Stimulated activated naive CD4-positive, alpha-beta T cell treated with Interleukin-2 at 50 U/mL for 16 hours (primary cell): Measurements from ENCODE around the gene EPHA10.

Experiments
- DNase-seq: peaks from one replicate; lab custom pipeline; 2025; lab: John Stamatoyannopoulos, UW

Gene EPHA10

DNA sequence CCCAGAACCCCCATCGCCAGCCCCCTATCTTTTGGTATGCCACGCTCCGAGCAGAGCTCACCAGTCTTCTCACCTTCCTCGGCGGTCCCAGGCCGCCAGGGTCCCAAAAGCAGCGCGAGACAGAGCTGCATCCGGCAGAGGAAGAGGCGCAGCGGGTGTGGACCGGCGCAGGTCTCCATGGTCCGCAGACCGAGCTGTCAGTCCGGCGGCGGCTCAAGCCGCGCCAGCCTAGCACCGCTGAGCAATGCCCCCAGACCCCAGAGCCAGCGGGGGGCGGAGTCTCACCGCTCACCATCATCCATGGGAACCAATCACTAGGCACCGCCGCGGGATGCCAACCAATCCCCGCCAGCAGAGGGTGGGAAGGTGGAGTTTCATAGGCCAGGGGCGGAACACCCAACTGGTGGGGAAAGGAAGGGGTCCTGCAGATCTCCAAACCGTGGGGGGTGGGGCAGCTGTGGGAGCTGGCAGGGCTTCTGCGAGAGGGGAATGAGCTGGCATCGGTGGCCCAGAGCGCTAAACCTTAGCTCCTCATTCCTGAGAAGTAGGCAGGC is at the start of gene EPHA10:
Gene EPHA10, minus strand, starts transcription at position 233 of the 554 bp plus-strand sequence. Its CDS starts 54 bp downstream, at position 179.
- no peak for DNase-seq

DNA sequence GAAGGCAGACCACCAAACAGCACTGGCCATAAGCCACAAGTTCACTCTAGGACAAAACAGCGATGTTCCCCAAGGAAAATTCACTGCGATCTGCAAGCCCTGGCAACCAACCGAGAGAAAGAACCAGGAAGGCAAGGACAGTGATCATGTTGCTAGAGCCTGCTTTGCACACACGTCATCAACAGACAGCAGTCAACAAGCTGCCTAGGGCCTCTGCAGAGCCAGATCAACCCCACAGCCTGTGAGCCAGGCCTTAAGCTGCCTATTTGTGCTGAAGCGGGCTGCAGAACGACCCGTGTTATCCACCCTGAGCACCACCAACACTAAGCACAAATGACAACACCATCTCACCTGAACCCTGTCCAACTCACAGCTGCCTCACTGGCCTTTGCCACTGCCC is 49.3 kb upstream of the EPHA10 start:
- no peak for DNase-seq

GRCh38 chr1:37813529-37814145 is 48.7 kb upstream of the EPHA10 start:
- no peak for DNase-seq

GRCh38 chr1:37811027-37811655 is 46.2 kb upstream of the EPHA10 start:
- peak; percentile 64 for DNase-seq

DNA sequence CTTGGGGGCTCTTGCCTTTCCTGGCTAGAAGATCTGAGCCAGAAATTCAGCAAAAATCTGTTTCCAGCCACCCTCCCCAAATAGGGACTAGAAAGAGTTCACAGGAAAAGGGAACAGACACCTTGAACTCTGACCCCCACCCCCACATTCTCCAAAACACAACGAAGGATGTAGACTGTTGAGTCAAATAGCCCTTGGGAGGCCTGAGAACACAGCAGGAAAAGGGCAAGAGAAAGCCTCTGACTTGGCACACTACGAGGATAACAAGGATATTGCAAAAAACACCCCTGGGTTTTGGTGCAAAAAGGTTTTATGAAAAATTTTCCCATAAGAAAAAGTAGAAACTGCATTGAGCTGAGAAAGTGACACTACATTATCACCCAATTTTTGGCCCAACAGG is 45.0 kb upstream of the EPHA10 start:
- no peak for DNase-seq

DNA sequence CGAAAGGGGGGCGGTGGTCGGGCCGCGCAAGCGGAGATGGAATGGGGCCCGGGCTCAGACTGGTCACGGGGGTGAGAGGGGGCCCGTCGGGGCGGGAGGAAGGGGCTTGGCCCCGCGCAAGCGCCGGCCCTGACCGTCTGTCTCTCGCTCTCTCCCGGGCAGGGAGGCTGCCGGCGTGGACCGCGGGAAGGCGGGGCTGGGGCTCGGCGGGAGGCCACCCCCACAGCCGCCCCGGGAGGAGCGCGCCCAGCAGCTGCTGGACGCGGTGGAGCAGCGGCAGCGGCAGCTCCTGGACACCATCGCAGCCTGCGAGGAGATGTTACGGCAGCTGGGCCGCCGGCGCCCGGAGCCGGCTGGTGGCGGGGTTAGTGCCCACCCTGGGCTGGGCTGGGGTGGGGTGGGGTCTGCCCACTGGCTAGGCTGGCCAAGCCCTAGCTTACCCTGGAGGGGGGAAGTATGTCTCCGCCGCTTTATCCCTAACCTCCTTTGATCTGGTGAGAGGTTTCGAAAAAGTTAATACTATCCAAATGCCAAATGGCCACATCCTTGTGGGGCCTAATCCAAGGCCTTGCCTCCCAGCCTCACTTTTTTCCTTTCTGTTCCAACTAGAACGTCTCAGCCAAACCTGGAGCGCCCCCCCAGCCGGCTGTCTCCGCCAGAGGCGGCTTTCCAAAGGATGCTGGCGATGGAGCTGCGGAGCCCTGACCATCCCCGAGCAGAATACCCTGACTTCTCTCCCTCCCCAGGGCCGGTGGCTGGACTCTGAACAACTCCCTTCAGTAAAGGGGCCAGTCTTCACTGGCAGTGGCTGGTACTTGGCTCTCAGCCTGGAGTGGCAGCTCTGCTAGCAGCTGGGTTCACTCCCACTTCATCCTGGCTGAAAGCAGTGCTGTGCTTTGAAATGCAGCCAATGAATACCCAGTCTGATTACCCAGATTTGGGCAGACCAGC is 43.7 kb upstream of the EPHA10 start:
- peak; percentile 49 for DNase-seq

GRCh38 chr1:37807555-37808368 is 42.8 kb upstream of the EPHA10 start, which contains the start of the genes C1orf122 and YRDC:
Gene C1orf122 (plus strand): TSS chr1:37807790. CDS start chr1:37808405, 615 bp downstream.
Gene YRDC (minus strand): TSS chr1:37808208. CDS start chr1:37808180, 28 bp downstream.
- peak; percentile 92 for DNase-seq

- DNase-seq: no peak
These were observed 42.3 kb upstream of the EPHA10 start for GRCh38 chr1:37807220-37807554.

DNA sequence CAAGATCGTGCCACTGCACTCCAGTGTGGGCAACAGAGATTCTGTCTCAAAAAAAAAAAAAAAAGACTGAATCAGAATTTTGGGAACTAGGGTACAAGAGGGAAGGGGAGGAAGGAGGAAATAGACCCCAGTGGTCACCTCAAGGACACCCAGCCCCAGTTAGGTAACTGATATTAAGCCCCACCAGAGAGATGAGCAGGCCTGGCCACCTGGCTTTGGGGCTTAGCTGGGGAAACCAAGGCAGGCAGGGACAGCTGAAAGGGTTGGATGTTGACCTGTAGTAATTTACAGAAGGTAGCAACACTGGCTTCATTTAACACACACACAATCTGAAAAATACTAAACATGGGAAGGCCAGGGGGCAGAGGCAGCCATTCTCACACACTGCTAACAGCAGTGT is 37.5 kb upstream of the EPHA10 start:
- no peak for DNase-seq

- no peak for DNase-seq
These were observed 32.9 kb upstream of the EPHA10 start for GRCh38 chr1:37797750-37798345.

DNA sequence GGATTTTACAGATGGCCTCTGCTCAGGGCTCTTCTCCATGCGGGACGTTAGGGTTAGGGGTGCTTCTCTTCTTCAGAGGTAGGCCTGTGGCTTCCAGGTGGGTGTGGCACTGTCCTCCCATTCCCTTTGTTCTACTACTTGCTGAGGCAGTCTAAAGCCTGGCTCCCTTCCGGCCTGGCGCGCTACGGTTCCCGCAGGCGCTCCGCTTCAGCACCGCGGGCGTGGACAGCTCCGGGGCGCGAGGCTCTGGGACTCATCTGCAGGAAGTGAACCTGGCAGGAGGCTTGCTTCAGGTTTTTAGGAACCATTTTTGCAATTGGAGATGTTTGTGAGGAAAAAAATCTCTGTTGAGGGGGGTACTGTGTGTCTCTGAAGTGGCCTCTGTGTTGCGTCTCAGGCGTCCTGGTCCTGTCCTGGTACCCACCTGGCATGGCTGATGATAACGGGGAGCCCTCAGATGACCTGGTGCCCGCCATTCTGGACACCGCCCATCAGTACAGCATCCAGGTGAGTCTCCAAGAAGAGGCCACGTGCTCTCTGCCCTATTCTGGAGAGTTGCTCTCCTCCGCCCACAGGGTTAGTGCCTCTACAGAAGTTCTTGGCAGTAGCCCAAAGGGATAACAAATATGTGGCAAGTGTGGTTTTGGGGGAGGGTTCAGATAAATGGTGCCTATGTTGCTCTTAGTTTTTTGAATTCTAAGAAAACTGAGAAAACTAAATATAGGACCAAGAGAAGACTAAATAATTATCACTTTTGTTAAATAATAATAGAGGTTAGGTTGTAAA is 30.6 kb upstream of the EPHA10 start:
- DNase-seq: peak; percentile 12

DNA sequence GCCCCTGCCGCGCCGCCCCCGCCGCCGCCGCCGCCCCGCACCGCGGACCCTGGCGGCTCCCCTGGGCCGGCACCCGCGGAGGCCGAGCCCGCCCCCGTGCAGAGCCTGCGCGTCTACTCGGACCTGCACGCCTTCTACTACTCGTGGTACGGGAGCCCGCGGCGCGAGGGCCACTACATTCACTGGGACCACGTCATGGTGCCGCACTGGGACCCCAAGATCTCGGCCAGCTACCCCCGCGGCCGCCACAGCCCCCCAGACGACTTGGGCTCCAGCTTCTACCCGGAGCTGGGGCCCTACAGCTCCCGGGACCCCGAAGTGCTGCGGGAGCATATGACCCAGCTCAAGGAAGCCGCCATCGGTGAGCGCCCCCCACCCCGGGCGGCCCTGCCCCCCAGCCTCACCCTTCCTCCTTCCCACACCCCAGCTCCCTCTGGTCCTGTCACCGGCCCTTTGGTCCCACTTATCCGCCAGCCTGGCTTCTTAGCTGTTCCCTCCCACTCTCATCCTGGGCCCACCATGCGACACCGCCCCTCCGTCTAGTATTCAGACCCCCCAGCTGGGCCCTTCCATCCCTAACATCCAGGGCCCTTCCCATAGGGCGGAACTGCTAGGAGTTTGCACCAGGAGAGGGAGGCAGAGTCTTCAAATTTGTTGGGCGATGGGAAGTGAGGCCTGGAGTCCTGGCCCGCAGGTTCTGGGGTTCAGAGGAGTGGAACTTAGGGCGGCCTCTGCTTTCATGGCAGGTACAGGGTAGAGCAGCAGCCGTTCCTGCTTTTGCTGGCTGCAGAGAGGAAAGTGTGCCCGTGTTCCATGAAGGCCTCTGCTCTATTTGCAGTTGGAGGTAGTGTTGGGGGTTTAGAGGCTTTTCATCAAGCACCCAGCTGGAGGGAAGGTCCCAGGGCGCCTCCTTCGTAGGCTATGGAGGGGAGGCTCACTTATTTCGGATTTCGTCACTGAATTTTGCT is 29.7 kb upstream of the EPHA10 start:
- DNase-seq: no peak

DNA sequence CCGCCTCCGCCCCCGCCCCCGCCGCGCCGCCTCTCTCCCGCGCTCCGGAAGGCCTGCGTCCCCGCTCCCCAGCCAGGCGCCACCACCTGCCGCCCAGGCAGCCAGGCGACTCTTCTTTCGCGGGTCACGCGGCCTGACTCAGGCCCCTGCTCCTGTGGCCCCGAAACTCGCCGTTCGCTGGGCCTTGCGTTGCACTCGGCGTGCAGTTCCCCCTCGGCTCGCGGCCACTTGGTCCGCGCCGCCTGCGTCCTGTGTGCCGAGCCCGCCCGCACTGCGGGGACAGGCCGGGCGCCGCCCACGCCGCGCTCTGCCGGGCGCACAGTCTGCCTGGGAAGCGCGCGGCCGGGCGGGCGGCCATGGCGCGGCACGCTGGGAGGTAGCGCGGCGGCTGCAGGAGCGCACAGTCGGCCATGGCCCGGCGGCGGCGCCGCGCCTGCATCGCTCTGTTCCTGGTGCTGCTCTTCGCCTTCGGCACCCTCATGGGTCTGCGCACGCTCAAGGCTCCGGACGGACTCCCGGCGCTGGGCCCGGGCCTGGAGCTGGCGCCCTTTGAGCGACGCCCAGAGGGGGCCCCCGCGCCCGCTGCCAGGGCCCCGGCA is 29.0 kb upstream of the EPHA10 start, which contains the start of gene MANEAL:
Gene MANEAL, plus strand, starts transcription at position 75 of the 599 bp plus-strand sequence. Its CDS starts 336 bp downstream, at position 411.
- peak; percentile 7 for DNase-seq

DNA sequence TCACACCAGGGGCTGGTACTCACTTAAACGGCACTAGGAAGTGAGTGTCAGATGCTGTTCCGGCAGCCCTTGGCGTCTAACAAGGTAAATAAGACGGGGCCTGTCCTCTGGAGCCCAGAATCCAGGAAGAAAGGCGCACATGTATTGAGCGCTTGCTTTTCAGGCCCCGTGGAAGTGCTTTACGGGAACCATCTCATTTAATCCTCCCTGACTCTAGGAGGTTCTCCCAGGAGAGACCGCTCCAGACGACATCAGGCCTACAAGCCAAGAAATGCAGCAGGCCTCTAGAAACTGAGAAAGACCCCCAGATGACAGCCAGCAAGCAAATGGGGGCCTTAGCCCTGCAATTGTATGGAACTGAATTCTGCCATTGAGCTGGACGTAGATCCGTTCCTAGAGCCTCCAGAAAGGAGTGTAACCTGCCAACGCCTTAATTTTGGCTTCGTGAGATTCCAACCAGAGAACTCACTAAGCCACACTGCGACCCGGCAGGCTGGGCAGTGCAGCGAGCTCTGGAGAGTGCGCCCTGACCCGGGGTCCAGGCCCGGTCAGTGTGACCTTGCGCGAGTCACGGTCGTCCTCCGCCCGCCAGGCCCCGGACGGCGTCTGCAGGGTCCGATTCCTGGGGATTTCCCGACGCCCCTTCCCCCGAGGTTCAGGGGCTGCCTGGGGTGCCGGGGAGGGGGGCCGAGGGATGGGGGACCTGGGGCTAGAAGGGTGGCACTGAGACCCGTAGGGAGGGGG is 28.2 kb upstream of the EPHA10 start:
- no peak for DNase-seq

GRCh38 chr1:37782491-37782890 is 17.6 kb upstream of the EPHA10 start:
- DNase-seq: no peak

- no peak for DNase-seq
These were observed 13.7 kb upstream of the EPHA10 start for GRCh38 chr1:37778654-37779053.

GRCh38 chr1:37776946-37777516 is 12.1 kb upstream of the EPHA10 start:
- DNase-seq: peak; percentile 14
